ENCODE measurements around the gene CCDC152.

DNA sequence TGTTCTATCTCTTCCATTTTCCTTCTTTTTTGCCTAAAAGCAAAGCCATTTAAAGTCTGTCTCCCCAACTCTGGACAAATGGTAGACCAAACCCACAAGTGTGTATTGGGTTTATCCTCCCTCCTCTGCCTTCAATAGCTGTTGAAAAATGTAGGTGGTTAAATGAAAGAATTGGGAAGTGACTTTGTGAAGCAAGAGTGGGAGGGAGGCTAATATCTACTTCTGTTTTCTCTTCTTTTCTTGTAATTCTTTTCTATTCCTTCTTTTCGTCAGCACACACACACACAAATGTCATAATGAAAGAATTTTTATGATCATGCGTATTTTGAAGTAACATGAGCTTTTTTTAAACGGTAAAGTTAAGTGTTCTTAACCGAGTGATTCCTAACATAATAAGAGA lies 3.8 kb downstream of the CCDC152 start:
- TF ChIP-seq, protein P1, sequence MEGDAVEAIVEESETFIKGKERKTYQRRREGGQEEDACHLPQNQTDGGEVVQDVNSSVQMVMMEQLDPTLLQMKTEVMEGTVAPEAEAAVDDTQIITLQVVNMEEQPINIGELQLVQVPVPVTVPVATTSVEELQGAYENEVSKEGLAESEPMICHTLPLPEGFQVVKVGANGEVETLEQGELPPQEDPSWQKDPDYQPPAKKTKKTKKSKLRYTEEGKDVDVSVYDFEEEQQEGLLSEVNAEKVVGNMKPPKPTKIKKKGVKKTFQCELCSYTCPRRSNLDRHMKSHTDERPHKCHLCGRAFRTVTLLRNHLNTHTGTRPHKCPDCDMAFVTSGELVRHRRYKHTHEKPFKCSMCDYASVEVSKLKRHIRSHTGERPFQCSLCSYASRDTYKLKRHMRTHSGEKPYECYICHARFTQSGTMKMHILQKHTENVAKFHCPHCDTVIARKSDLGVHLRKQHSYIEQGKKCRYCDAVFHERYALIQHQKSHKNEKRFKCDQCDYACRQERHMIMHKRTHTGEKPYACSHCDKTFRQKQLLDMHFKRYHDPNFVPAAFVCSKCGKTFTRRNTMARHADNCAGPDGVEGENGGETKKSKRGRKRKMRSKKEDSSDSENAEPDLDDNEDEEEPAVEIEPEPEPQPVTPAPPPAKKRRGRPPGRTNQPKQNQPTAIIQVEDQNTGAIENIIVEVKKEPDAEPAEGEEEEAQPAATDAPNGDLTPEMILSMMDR (IDR thresholded peaks at IDR 0.05) = no peak
- TF ChIP-seq POLR2A (IDR thresholded peaks at IDR 0.05; ENCODE audit: low read depth) (no peak), POLR2AphosphoS5 (IDR thresholded peaks at IDR 0.05) (no peak), EP300 (IDR thresholded peaks at IDR 0.05) (no peak)

All from esophagus muscularis mucosa (tissue), 4 donors.